GM12872 (cell line): ENCODE results near the gene FANCC.

Experiments used
- CTCF ChIP-seq: IDR thresholded peaks from 3 replicates; pipeline ENCODE4 v1.5.1; 2011; ENCODE audit warnings: low read depth, mild to moderate bottlenecking, low read length, moderate library complexity; ENCODE audit not compliant: insufficient read depth

Gene FANCC

GRCh38 chr9:95325221-95325620, 7.7 kb upstream of the FANCC start:
- no peak for TF ChIP-seq CTCF

- no peak for TF ChIP-seq CTCF
Observed at GRCh38 chr9:95317893-95318211, 343 bp upstream of the FANCC start.

GRCh38 chr9:95316794-95317118, 753 bp downstream of the FANCC start:
- TF ChIP-seq CTCF, result no peak

GRCh38 chr9:95316274-95316673, 1.2 kb downstream of the FANCC start:
- TF ChIP-seq CTCF, result no peak

GRCh38 chr9:95315108-95315746, 2.3 kb downstream of the FANCC start:
- TF ChIP-seq CTCF, result no peak

GRCh38 chr9:95313010-95313498, 4.5 kb downstream of the FANCC start:
- no peak for TF ChIP-seq CTCF

GRCh38 chr9:95311961-95312360, 5.5 kb downstream of the FANCC start:
- no peak for TF ChIP-seq CTCF
